H9 (cell line): ENCODE measurements around the gene PXDN. TPM values are rescaled to one million over a fixed set of nuclear protein-coding genes. Genes with fewer than 3 reads are reported as not detected.

ENCODE experiments used
- DNase-seq: peaks from one replicate; pipeline ENCODE4 v3.0.0-alpha.2; 2017
- H2AFZ ChIP-seq: one replicate; pipeline ENCODE4 v1.6.1; 2013; ENCODE audit warnings: mild to moderate bottlenecking, low read length, control low read depth, moderate library complexity
- H2AK5ac ChIP-seq: 2 replicates; pipeline ENCODE4 v1.6.1; 2013; ENCODE audit warnings: low read length, control low read depth, mixed read lengths; ENCODE audit not compliant: insufficient read length
- H2BK120ac ChIP-seq: one replicate; pipeline ENCODE4 v1.6.1; 2013; ENCODE audit warnings: low read depth, mild to moderate bottlenecking, low read length, control low read depth, inconsistent platforms; ENCODE audit not compliant: poor library complexity, severe bottlenecking
- H2BK12ac ChIP-seq: 2 replicates; pipeline ENCODE4 v1.6.1; 2013; ENCODE audit warnings: low read length, control low read depth, mixed read lengths, low read depth; ENCODE audit not compliant: insufficient read length
- H2BK15ac ChIP-seq: 2 replicates; pipeline ENCODE4 v1.6.1; 2013; ENCODE audit warnings: low read depth, low read length, control low read depth
- H2BK20ac ChIP-seq: one replicate; pipeline ENCODE4 v1.6.1; 2013; ENCODE audit warnings: low read depth, mild to moderate bottlenecking, low read length, control low read depth, inconsistent platforms; ENCODE audit not compliant: poor library complexity, severe bottlenecking
- H2BK5ac ChIP-seq: 2 replicates; pipeline ENCODE4 v1.6.1; 2013; ENCODE audit warnings: low read length, control low read depth, mixed read lengths; ENCODE audit not compliant: insufficient read length
- H3K14ac ChIP-seq: 2 replicates; pipeline ENCODE4 v1.6.1; 2013; ENCODE audit warnings: low read length, control low read depth; ENCODE audit not compliant: insufficient read depth
- H3K18ac ChIP-seq: 2 replicates; pipeline ENCODE4 v1.6.1; 2013; ENCODE audit warnings: low read depth, mild to moderate bottlenecking, mixed read lengths, low read length, control low read depth; ENCODE audit not compliant: insufficient read length
- H3K23ac ChIP-seq: 2 replicates; pipeline ENCODE4 v1.6.1; 2013; ENCODE audit warnings: low read length, control low read depth, mixed read lengths, low read depth; ENCODE audit not compliant: insufficient read length
- H3K23me2 ChIP-seq: 2 replicates; pipeline ENCODE4 v1.6.1; 2013; ENCODE audit warnings: low read depth, mild to moderate bottlenecking, mixed read lengths, low read length, control low read depth; ENCODE audit not compliant: insufficient read length, poor library complexity, severe bottlenecking
- H3K27ac ChIP-seq: 2 replicates; pipeline ENCODE4 v1.5.1; 2013; ENCODE audit warnings: low read length, control low read depth, mixed read lengths, low read depth; ENCODE audit not compliant: insufficient read length
- H3K27me3 ChIP-seq: 2 replicates; pipeline ENCODE4 v1.6.1; 2013; ENCODE audit warnings: low read length, control low read depth, inconsistent platforms; ENCODE audit not compliant: insufficient read depth
- H3K4ac ChIP-seq: 2 replicates; pipeline ENCODE4 v1.6.1; 2013; ENCODE audit warnings: low read depth, mild to moderate bottlenecking, control low read depth, inconsistent platforms, low read length, moderate library complexity
- H3K4me1 ChIP-seq: 2 replicates; pipeline ENCODE4 v1.6.1; 2013; ENCODE audit warnings: low read length, control low read depth, inconsistent platforms; ENCODE audit not compliant: insufficient read depth
- H3K4me2 ChIP-seq: 2 replicates; pipeline ENCODE4 v1.6.1; 2013; ENCODE audit warnings: low read length, control low read depth, mixed read lengths; ENCODE audit not compliant: insufficient read length, insufficient read depth
- H3K56ac ChIP-seq: 2 replicates; pipeline ENCODE4 v1.6.1; 2013; ENCODE audit warnings: low read depth, mild to moderate bottlenecking, mixed read lengths, low read length, control low read depth; ENCODE audit not compliant: insufficient read length
- H3K79me1 ChIP-seq: 2 replicates; pipeline ENCODE4 v1.6.1; 2013; ENCODE audit warnings: low read depth, mild to moderate bottlenecking, moderate library complexity, low read length, control low read depth, inconsistent platforms; ENCODE audit not compliant: insufficient read depth, poor library complexity, severe bottlenecking
- H3K79me2 ChIP-seq: 2 replicates; pipeline ENCODE4 v1.6.1; 2013; ENCODE audit warnings: low read length, control low read depth, inconsistent platforms; ENCODE audit not compliant: insufficient read depth
- H3K9ac ChIP-seq: 2 replicates; pipeline ENCODE4 v1.6.1; 2013; ENCODE audit warnings: low read length, control low read depth, mixed read lengths; ENCODE audit not compliant: insufficient read length; ENCODE audit errors: extremely low read depth
- H3K9me3 ChIP-seq: one replicate; pipeline ENCODE4 v1.6.1; 2013; ENCODE audit warnings: low read depth, low read length, inconsistent platforms; ENCODE audit not compliant: control insufficient read depth
- H3T11ph ChIP-seq: one replicate; pipeline ENCODE4 v1.6.1; 2013; ENCODE audit warnings: mild to moderate bottlenecking, low read length, control low read depth, inconsistent platforms
- H4K20me1 ChIP-seq: one replicate; pipeline ENCODE4 v1.6.1; 2013; ENCODE audit not compliant: control insufficient read depth, insufficient read length, insufficient read depth
- H4K5ac ChIP-seq: 2 replicates; pipeline ENCODE4 v1.6.1; 2013; ENCODE audit warnings: low read depth, mild to moderate bottlenecking, mixed read lengths, low read length, control low read depth; ENCODE audit not compliant: insufficient read length
- H4K8ac ChIP-seq: replicated peaks from 2 replicates; pipeline ENCODE4 v1.6.1; 2013; ENCODE audit warnings: low read length, control low read depth, mixed read lengths, low read depth; ENCODE audit not compliant: insufficient read length
- H4K91ac ChIP-seq: 2 replicates; pipeline ENCODE4 v1.6.1; 2013; ENCODE audit warnings: low read depth, mild to moderate bottlenecking, moderate library complexity, mixed read lengths, low read length, control low read depth; ENCODE audit not compliant: insufficient read length
- H3K27ac Mint-ChIP-seq, 3 experiments: 2 replicates in 2 of 3; 3 replicates in 1 of 3; pipeline ENCODE4 v1.8.0; 2020 to 2021; ENCODE audit warnings: mixed read lengths in 3 of 3, mild to moderate bottlenecking in 1 of 3, moderate library complexity in 1 of 3
- H3K27me3 Mint-ChIP-seq: 2 replicates; pipeline ENCODE4 v1.8.0; 2021; ENCODE audit warnings: low read depth, mild to moderate bottlenecking, moderate library complexity, mixed read lengths
- H3K36me3 Mint-ChIP-seq, 3 experiments: 2 replicates in 2 of 3; 3 replicates in 1 of 3; pipeline ENCODE4 v1.8.0; 2020 to 2021; ENCODE audit warnings: low read depth in 3 of 3, mixed read lengths in 3 of 3; ENCODE audit not compliant: insufficient read depth in 1 of 3
- H3K4me1 Mint-ChIP-seq, 2 experiments: 2 replicates each; pipeline ENCODE4 v1.8.0; 2020; ENCODE audit warnings: mixed read lengths in 2 of 2
- H3K4me3 Mint-ChIP-seq, 2 experiments: 2 replicates in 1 of 2; 3 replicates in 1 of 2; pipeline ENCODE4 v1.8.0; 2020 to 2021; ENCODE audit warnings: mild to moderate bottlenecking in 2 of 2, mixed read lengths in 2 of 2, moderate library complexity in 1 of 2
- H3K9me3 Mint-ChIP-seq, 2 experiments: 2 replicates in 1 of 2; 3 replicates in 1 of 2; pipeline ENCODE4 v1.8.0; 2020; ENCODE audit warnings: mild to moderate bottlenecking in 2 of 2, mixed read lengths in 2 of 2, moderate library complexity in 1 of 2
- WGBS: extraction: QIAGEN DNeasy Blood & Tissue Kit; methylation state at CpG from one replicate; pipeline ENCODE4 v1.1.7; 2013; ENCODE audit warnings: missing lambda C conversion rate, low lambda C conversion rate, mixed read lengths; ENCODE audit not compliant: insufficient read length; ENCODE audit errors: extremely low coverage; 5-methylcytosine and 5-hydroxymethylcytosine counted together
- total RNA-seq: library from RNA; stranded (reverse); gene quantifications from 2 replicates; pipeline ENCODE4 v1.2.1, GENCODE V29; 2021
- TF ChIP-seq, protein P1 (sequence below): fragments of 200-600 bp; sonication (generic); conservative IDR thresholded peaks from 3 replicates; pipeline ENCODE4 v1.8.0; 2021; ENCODE audit warnings: antibody characterized with exemption, mild to moderate bottlenecking

Gene PXDN
- total RNA-seq, 1 experiment from 2014 or later, result 146 TPM

GRCh38 chr2:1790473-1790872 is 46.2 kb upstream of the PXDN start:
- Histone ChIP-seq H3K9me3 (no peaks in the 10 kb centered on the region), H2BK12ac (no peak overlapping the region), H3K27me3 (no peaks in the 10 kb centered on the region), H4K8ac (no peak overlapping the region), H3K18ac (no peak overlapping the region), H4K91ac (no peak overlapping the region), H3K79me2 (no peaks in the 10 kb centered on the region), H3K14ac (no peak overlapping the region), H4K5ac (no peak overlapping the region), H2AFZ (no peak overlapping the region), H3K27ac (no peak overlapping the region), H3K23ac (no peak overlapping the region), H2BK20ac (no peak overlapping the region), H3T11ph (no peak overlapping the region), H2BK120ac (no peak overlapping the region), H3K79me1 (no peaks in the 10 kb centered on the region), H3K4ac (no peak overlapping the region), H3K56ac (no peak overlapping the region), H3K4me1 (no peaks in the 10 kb centered on the region; the same call in 1 of the 2 replicates), H2AK5ac (no peak overlapping the region), H3K23me2 (no peaks in the 10 kb centered on the region), H3K9ac (no peak overlapping the region), H4K20me1 (no peaks in the 10 kb centered on the region), H3K4me2 (no peak overlapping the region), H2BK15ac (no peak overlapping the region), H2BK5ac (no peak overlapping the region)
- DNase-seq, result no peak
- no peaks in the 10 kb centered on the region for H3K9me3 Mint-ChIP-seq
- WGBS, result no CpG with 5 or more reads among the region's 6 CpGs
- TF ChIP-seq, protein P1, sequence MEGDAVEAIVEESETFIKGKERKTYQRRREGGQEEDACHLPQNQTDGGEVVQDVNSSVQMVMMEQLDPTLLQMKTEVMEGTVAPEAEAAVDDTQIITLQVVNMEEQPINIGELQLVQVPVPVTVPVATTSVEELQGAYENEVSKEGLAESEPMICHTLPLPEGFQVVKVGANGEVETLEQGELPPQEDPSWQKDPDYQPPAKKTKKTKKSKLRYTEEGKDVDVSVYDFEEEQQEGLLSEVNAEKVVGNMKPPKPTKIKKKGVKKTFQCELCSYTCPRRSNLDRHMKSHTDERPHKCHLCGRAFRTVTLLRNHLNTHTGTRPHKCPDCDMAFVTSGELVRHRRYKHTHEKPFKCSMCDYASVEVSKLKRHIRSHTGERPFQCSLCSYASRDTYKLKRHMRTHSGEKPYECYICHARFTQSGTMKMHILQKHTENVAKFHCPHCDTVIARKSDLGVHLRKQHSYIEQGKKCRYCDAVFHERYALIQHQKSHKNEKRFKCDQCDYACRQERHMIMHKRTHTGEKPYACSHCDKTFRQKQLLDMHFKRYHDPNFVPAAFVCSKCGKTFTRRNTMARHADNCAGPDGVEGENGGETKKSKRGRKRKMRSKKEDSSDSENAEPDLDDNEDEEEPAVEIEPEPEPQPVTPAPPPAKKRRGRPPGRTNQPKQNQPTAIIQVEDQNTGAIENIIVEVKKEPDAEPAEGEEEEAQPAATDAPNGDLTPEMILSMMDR, result no peak
- H3K27ac Mint-ChIP-seq, result no peak overlapping the region
- H3K4me3 Mint-ChIP-seq, result no peak overlapping the region
- peaks cover 14 to 16% of the 10 kb centered on the region in 2 experiments for H3K4me1 Mint-ChIP-seq
- H3K36me3 Mint-ChIP-seq, result no peaks in the 10 kb centered on the region
- H3K27me3 Mint-ChIP-seq, result no peaks in the 10 kb centered on the region
